Subcutaneous abdominal adipose tissue (tissue), 5 donors: ENCODE measurements around the gene SYT1.

ENCODE experiments used
- H3K27ac ChIP-seq: one replicate; pipeline ENCODE4 v1.7.0; 2013; ENCODE audit warnings: low read depth, mild to moderate bottlenecking, inconsistent platforms, low read length, moderate library complexity
- H3K27me3 ChIP-seq, 5 donors: one replicate each; pipeline ENCODE4 v1.7.0; 2013; ENCODE audit warnings: low read length in 5 of 5, inconsistent platforms in 1 of 5; ENCODE audit not compliant: control insufficient read depth in 5 of 5, insufficient read depth in 4 of 5
- H3K36me3 ChIP-seq, 5 donors: one replicate each; pipeline ENCODE4 v1.7.0; 2013; ENCODE audit warnings: low read length in 5 of 5; ENCODE audit not compliant: control insufficient read depth in 5 of 5, insufficient read depth in 5 of 5
- H3K4me1 ChIP-seq, 5 donors: one replicate each; pipeline ENCODE4 v1.7.0; 2013; ENCODE audit warnings: low read length in 5 of 5, mild to moderate bottlenecking in 3 of 5, moderate library complexity in 1 of 5; ENCODE audit not compliant: control insufficient read depth in 5 of 5, insufficient read depth in 5 of 5
- H3K4me3 ChIP-seq, 5 donors: one replicate each; pipeline ENCODE4 v1.7.0; 2013; ENCODE audit warnings: low read length in 5 of 5, low read depth in 1 of 5
- H3K9ac ChIP-seq, 5 donors: one replicate each; pipeline ENCODE4 v1.7.0; 2013; ENCODE audit warnings: low read length in 5 of 5, mild to moderate bottlenecking in 4 of 5, moderate library complexity in 3 of 5
- H3K9me3 ChIP-seq, 5 donors: one replicate each; pipeline ENCODE4 v1.7.0; 2013; ENCODE audit warnings: low read length in 5 of 5; ENCODE audit not compliant: control insufficient read depth in 5 of 5
- donor health status: healthy.
- donor health status: healthy.
- donor health status: healthy.
- donor health status: healthy.
- donor health status: healthy.

Gene SYT1

GRCh38 chr12:79381248-79382208 is 517.0 kb downstream of the SYT1 start:
- Histone ChIP-seq H3K36me3 (no peaks in the 10 kb centered on the region), H3K27ac (no peak overlapping the region), H3K27me3 (no peaks in the 10 kb centered on the region), H3K9ac (no peak overlapping the region), H3K4me3 (no peak overlapping the region), H3K4me1 (no peaks in the 10 kb centered on the region), H3K9me3 (no peaks in the 10 kb centered on the region)

DNA sequence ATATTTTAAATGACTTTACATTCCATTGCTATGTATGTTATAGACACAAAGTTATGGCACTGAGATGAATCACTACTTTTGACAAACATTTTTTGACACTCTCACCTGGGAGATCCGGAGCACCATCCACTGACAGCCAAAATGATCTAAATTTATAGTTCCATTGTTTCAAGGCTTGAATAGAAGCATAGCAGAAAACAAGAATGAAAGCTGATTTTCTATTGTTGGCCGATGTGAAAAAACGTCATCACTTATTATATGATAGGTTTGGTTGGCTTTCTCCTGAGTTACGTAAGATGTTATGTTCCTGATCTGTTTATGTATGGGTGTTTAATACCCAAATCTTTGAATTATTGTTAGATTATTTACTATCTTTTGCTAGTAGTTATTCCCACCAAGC is 520.0 kb downstream of the SYT1 start:
- Histone ChIP-seq H3K4me3 (no peak overlapping the region), H3K27me3 (no peaks in the 10 kb centered on the region), H3K36me3 (no peaks in the 10 kb centered on the region), H3K27ac (no peak overlapping the region), H3K9me3 (no peaks in the 10 kb centered on the region), H3K9ac (no peak overlapping the region), H3K4me1 (no peaks in the 10 kb centered on the region)

- no peaks in the 10 kb centered on the region for H3K9me3 ChIP-seq
- no peaks in the 10 kb centered on the region for H3K4me1 ChIP-seq
- no peaks in the 10 kb centered on the region for H3K36me3 ChIP-seq
- H3K27ac ChIP-seq, result no peak overlapping the region
- no peak overlapping the region for H3K4me3 ChIP-seq
- no peaks in the 10 kb centered on the region for H3K27me3 ChIP-seq
- H3K9ac ChIP-seq, result no peak overlapping the region
These were observed 523.4 kb downstream of the SYT1 start for GRCh38 chr12:79388011-79388410.

DNA sequence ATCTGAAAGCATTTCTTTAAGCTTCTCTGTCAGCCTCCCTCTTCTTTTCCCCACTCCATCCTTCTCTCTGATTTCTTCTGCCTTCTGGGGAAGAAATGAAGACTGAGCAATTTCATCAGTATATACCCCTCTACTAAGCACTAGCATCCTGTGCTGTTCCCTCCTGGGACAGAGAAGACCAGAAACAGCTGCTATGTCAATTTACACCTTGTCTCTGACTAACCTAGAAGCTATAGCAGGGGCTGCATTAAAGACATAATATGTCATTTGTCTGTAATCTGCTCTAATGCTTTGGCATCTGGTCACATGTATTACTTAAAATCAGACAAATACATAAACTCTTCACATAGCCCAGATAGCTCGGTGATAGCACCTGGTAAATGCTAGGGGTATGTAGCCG is 529.3 kb downstream of the SYT1 start:
- Histone ChIP-seq H3K27me3 (no peaks in the 10 kb centered on the region), H3K4me1 (no peaks in the 10 kb centered on the region), H3K27ac (no peak overlapping the region), H3K9me3 (no peaks in the 10 kb centered on the region), H3K36me3 (no peaks in the 10 kb centered on the region), H3K4me3 (no peak overlapping the region), H3K9ac (no peak overlapping the region)

GRCh38 chr12:79397609-79398008 is 533.0 kb downstream of the SYT1 start:
- no peaks in the 10 kb centered on the region for H3K27me3 ChIP-seq
- no peak overlapping the region for H3K27ac ChIP-seq
- H3K36me3 ChIP-seq, result no peaks in the 10 kb centered on the region
- H3K9ac ChIP-seq, result no peak overlapping the region
- H3K9me3 ChIP-seq, result no peaks in the 10 kb centered on the region
- H3K4me1 ChIP-seq, result peaks cover 0 to 6% (median 5%) of the 10 kb centered on the region in 5 donors
- no peak overlapping the region for H3K4me3 ChIP-seq

DNA sequence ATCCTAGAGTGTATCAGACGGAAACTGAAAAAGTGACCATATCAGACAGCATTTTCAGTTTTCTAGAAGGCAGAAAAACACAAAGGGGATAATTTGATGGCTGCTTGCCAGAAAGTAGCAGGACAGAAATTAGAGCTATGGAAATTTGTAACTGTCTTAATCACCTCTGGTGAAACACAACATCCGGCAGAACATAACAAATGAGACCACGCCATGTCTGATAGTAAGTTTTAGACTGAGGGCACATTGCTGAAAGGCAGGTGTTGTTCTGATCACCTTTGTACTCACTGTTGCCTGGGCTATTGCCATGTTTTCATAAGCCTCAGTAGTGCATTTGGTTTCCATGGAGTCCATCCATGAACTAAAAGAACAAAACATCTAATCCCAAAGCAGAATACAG is 535.9 kb downstream of the SYT1 start:
- Histone ChIP-seq H3K27me3 (no peaks in the 10 kb centered on the region), H3K27ac (no peak overlapping the region), H3K36me3 (no peaks in the 10 kb centered on the region), H3K9ac (no peak overlapping the region), H3K9me3 (no peaks in the 10 kb centered on the region), H3K4me1 (peaks cover 0 to 6% (median 5%) of the 10 kb centered on the region in 5 donors), H3K4me3 (no peak overlapping the region)

DNA sequence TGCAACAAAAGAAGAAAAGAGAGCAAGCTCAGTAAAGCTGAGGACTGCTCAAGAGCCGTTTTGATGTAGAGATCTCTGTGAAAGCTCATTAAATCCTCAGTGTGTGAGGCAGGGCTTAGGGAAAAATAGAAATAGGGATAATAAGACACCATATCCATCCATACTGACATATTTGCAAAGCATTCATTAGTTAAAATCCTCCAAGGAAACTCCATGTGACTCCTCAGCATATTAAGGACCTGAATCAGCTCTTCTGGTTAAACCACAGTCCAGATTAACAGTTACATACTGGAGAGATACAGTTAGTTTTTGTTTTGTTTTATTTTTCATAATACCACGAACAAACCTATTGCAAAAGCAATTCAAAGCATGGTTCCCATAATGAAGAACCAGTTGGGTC is 538.0 kb downstream of the SYT1 start:
- Histone ChIP-seq H3K36me3 (no peaks in the 10 kb centered on the region), H3K4me3 (no peak overlapping the region), H3K4me1 (peaks cover 0 to 6% (median 5%) of the 10 kb centered on the region in 5 donors), H3K9ac (no peak overlapping the region), H3K9me3 (no peaks in the 10 kb centered on the region), H3K27ac (no peak overlapping the region), H3K27me3 (no peaks in the 10 kb centered on the region)

DNA sequence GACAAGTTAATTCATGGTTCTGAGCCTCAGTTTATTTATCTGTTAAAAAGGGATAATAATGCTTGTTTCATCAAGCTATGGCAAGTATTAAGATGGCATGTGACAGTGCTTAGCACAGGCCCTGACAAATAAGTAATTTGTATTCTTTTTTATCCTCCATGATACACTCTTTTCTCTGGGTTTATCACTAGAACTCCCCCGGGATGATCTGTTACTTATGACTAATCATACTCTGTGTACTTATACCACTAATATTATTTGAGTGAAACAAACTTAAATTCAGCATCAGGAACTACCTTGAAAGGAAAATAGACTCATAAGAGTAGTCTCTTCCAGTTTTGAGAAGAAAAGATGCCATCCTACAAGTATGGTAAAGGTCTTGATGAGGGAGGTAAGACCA is 542.4 kb downstream of the SYT1 start:
- Histone ChIP-seq H3K4me1 (peaks cover 0 to 19% (median 10%) of the 10 kb centered on the region in 5 donors), H3K27me3 (no peaks in the 10 kb centered on the region), H3K36me3 (no peaks in the 10 kb centered on the region), H3K9ac (no peak overlapping the region), H3K27ac (no peak overlapping the region), H3K9me3 (no peaks in the 10 kb centered on the region), H3K4me3 (no peak overlapping the region)

DNA sequence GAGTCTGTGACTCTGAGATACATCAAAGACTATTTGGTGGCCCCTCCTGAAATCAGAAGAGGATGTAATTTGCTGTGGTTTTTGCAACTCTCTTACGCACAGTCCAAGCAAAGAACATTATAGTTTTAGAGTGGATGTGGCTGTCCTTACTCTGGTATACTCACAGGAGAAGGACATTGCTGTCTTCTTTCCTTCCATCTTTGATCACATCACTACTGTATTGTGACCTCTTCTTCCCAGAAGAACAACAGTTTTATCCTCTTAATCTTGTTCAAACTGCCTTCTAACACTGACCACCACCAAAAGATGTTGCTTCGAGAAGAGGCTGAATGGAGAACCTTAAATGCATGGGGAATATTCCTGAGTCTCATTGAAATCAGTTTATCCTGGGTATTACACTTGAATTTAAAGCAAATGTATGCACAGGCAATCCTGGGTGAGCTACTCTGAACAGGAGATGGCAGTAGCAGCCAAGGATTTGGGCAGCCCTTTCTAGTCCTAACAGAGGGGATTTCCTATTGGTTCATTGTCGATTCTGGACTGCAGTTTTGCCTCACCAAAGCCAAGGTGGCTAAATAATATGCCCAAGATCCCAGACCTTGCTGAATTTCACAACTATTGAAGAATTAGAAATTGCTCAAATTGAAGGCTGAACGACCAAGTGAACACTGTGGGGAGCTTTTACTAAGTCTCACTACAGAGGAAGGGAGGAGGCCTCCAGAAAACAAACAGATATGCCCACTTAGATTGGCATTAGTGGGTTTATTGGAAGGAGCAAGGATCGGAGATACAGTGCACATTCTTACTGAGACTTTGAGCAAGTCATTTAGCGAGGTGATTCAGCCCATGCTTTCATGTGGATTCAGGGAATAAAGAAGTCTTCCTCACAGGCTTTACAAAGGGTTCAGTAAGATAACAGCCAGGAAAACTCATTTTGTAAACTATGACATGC is 543.4 kb downstream of the SYT1 start:
- Histone ChIP-seq H3K9ac (no peak overlapping the region), H3K27ac (no peak overlapping the region), H3K27me3 (no peaks in the 10 kb centered on the region), H3K9me3 (no peaks in the 10 kb centered on the region), H3K4me3 (no peak overlapping the region), H3K36me3 (no peaks in the 10 kb centered on the region), H3K4me1 (peaks cover 0 to 17% (median 8%) of the 10 kb centered on the region in 5 donors)

DNA sequence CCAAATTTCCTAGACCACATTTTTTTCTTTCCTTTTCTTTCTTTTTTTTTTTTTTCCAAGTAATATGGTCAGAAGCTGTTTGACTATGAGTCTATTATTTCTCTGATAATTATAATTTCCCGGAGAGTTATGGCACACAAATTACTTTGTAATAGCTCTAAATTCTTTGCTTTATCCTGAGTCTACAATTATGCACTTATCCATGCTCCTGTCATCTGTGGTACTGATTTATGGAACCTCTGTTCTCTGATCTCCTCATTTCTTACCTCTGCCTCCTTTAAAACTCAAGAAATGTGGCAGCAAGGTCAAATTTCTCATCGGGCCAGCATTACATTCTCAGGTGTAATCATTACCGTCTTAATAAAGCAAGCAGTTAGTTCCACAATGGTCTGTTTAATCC is 544.1 kb downstream of the SYT1 start:
- Histone ChIP-seq H3K27me3 (no peaks in the 10 kb centered on the region), H3K4me3 (no peak overlapping the region), H3K27ac (no peak overlapping the region), H3K9me3 (no peaks in the 10 kb centered on the region), H3K36me3 (no peaks in the 10 kb centered on the region), H3K4me1 (peaks cover 0 to 17% (median 8%) of the 10 kb centered on the region in 5 donors), H3K9ac (no peak overlapping the region)
